GM12872 (cell line): ENCODE data around the gene SH3GLB2.

Experiments
- CTCF ChIP-seq: IDR thresholded peaks from 3 replicates; pipeline ENCODE4 v1.5.1; 2011; ENCODE audit warnings: low read depth, mild to moderate bottlenecking, low read length, moderate library complexity; ENCODE audit not compliant: insufficient read depth

Gene SH3GLB2

GRCh38 chr9:129023036-129023907 lies 4.9 kb downstream of the SH3GLB2 start:
- TF ChIP-seq CTCF: no peak

GRCh38 chr9:129022037-129022436 lies 6.1 kb downstream of the SH3GLB2 start:
- TF ChIP-seq CTCF: no peak

GRCh38 chr9:129021091-129021490 lies 7.0 kb downstream of the SH3GLB2 start:
- TF ChIP-seq CTCF: no peak

GRCh38 chr9:129014608-129015007 lies 13.5 kb downstream of the SH3GLB2 start:
- no peak for TF ChIP-seq CTCF

GRCh38 chr9:129014124-129014523 lies 14.0 kb downstream of the SH3GLB2 start:
- no peak for TF ChIP-seq CTCF

GRCh38 chr9:129013674-129014073 lies 14.5 kb downstream of the SH3GLB2 start:
- TF ChIP-seq CTCF: no peak

GRCh38 chr9:129012893-129013448 lies 15.2 kb downstream of the SH3GLB2 start:
- no peak for TF ChIP-seq CTCF
